Measurements from ENCODE around the gene CAMTA1.

Gene CAMTA1

GRCh38 chr1:7683521-7683920, 898.3 kb downstream of the CAMTA1 start:
- CTCF ChIA-PET, result interaction anchor here (6.6 kb wide), 1 partner anchor 15 kb away, joined by 36 read pairs; no protein-coding TSS in a partner anchor
- TF ChIP-seq BHLHE40 (IDR thresholded peaks at IDR 0.05; ENCODE audit: borderline replicate concordance), result no peak
- TF ChIP-seq ARNT (IDR thresholded peaks at IDR 0.05), result no peak
- TF ChIP-seq FOXA1 (IDR thresholded peaks at IDR 0.05), result no peak
- no peak for TF ChIP-seq TARDBP (IDR thresholded peaks at IDR 0.05)
- no peak for TF ChIP-seq FOXK2 (IDR thresholded peaks at IDR 0.05)
- no peak for TF ChIP-seq PKNOX1 (IDR thresholded peaks at IDR 0.05)
- TF ChIP-seq L3MBTL2 (conservative IDR thresholded peaks at IDR 0.05), result no peak
- TF ChIP-seq SUZ12 (IDR thresholded peaks at IDR 0.05), result no peak
- TF ChIP-seq LEF1 (IDR thresholded peaks at IDR 0.05; ENCODE audit: borderline replicate concordance), result no peak
- POLR2A ChIA-PET, result interaction anchor here (1.2 to 1.6 kb wide), 2 partner anchors 19 to 21 kb away, joined by 4 to 5 read pairs; no protein-coding TSS in a partner anchor
- DNase-seq (ENCODE audit: extremely low spot score), result no peak

- no peak for DNase-seq (ENCODE audit: extremely low spot score)
- ChIA-PET POLR2A (interaction anchor here (1.2 to 1.6 kb wide), 2 partner anchors 19 to 20 kb away, joined by 4 to 5 read pairs; no protein-coding TSS in a partner anchor), CTCF (interaction anchor here (6.6 kb wide), 1 partner anchor 15 kb away, joined by 36 read pairs; no protein-coding TSS in a partner anchor)
- TF ChIP-seq NFRKB (IDR thresholded peaks at IDR 0.05) (no peak), L3MBTL2 (conservative IDR thresholded peaks at IDR 0.05) (no peak), SP1 (IDR thresholded peaks at IDR 0.05) (no peak), ELF4 (IDR thresholded peaks at IDR 0.05) (no peak), CTBP1 (IDR thresholded peaks at IDR 0.05; ENCODE audit: borderline replicate concordance) (no peak), SUZ12 (IDR thresholded peaks at IDR 0.05) (no peak), TARDBP (IDR thresholded peaks at IDR 0.05) (no peak), FOXM1 (IDR thresholded peaks at IDR 0.05; ENCODE audit: borderline replicate concordance) (no peak), LEF1 (IDR thresholded peaks at IDR 0.05; ENCODE audit: borderline replicate concordance) (no peak), FOXK2 (IDR thresholded peaks at IDR 0.05) (no peak), FOXA1 (IDR thresholded peaks at IDR 0.05) (no peak), PKNOX1 (IDR thresholded peaks at IDR 0.05) (no peak), HDGF (IDR thresholded peaks at IDR 0.05; ENCODE audit: borderline replicate concordance) (no peak), BHLHE40 (IDR thresholded peaks at IDR 0.05; ENCODE audit: borderline replicate concordance) (no peak), ARNT (IDR thresholded peaks at IDR 0.05) (no peak), ZNF384 (IDR thresholded peaks at IDR 0.05) (no peak)
These were observed 898.9 kb downstream of the CAMTA1 start for GRCh38 chr1:7684132-7684531.

DNA sequence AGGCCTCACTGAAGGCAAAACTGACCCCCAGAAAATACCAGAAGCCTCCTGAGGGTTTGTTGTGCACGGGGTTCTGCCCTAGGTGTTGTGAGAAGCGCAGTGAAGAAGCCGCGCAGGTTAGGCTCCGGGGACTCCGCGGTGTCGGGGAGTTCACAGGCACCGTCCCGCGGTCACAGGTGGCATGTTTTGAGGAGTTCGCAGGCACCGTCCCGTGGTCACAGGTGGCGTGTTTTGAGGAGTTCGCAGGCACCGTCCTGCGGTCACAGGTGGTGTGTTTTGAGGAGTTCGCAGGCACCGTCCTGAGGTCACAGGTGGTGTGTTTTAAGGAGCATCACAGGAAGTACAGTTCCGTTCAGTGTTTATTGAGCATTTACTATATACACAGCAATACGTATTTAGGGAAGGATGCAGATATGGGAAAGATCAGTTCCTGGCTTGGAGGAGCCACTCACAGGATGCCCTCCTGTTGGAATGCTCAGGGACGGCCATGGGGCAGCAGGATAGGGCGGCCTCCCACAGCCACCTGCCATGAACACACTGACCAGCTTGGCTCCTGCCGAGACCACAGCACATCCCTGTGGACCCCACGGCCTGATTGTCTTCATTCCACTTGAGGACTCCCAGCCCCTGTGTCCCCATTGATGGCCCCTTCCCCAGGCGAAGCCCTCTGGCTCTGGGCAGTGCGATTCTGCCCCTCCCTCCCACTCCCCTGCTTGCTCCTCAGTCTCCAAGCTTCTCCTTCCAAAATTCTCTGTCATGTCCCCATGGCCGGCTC, 899.8 kb downstream of the CAMTA1 start:
- CTCF ChIA-PET, result no interaction called here
- TF ChIP-seq CTBP1 (IDR thresholded peaks at IDR 0.05; ENCODE audit: borderline replicate concordance) (no peak), TARDBP (IDR thresholded peaks at IDR 0.05) (no peak), ZNF384 (IDR thresholded peaks at IDR 0.05) (no peak), NFRKB (IDR thresholded peaks at IDR 0.05) (no peak), SP1 (IDR thresholded peaks at IDR 0.05) (no peak), BHLHE40 (IDR thresholded peaks at IDR 0.05; ENCODE audit: borderline replicate concordance) (no peak), ELF4 (IDR thresholded peaks at IDR 0.05) (no peak), PKNOX1 (IDR thresholded peaks at IDR 0.05) (no peak), FOXK2 (IDR thresholded peaks at IDR 0.05) (no peak), SUZ12 (IDR thresholded peaks at IDR 0.05) (no peak), ARNT (IDR thresholded peaks at IDR 0.05) (no peak), HDGF (IDR thresholded peaks at IDR 0.05; ENCODE audit: borderline replicate concordance) (no peak), FOXA1 (IDR thresholded peaks at IDR 0.05) (no peak), FOXM1 (IDR thresholded peaks at IDR 0.05; ENCODE audit: borderline replicate concordance) (no peak), LEF1 (IDR thresholded peaks at IDR 0.05; ENCODE audit: borderline replicate concordance) (no peak), L3MBTL2 (conservative IDR thresholded peaks at IDR 0.05) (no peak)
- POLR2A ChIA-PET, result no interaction called here
- DNase-seq (ENCODE audit: extremely low spot score), result no peak

DNA sequence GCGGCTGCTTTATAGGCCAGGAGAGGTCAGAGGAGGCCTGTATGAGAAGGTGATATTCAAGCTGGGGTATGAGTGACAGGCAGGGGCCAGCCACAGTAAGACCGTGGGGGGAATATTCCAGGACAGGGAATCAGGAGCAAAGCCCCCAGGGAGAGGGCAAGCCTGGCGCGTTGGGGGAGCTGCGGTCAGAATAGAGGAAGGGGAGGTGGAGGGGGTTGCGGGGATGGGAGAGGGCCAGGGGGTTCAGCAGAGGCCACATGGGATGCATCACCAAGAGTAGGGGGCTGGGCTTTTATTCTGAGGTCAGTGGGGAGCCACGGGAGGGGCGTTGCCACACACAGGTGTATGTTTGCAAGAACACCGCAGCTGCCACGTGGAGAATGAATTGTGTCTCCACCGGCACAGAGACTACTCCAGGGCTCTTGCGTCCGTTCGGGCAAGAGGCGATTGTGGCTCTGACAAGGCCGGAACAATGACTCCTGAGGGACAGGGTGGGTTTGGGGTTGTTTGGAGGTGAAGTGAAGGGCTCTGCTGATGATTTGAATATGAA, 901.1 kb downstream of the CAMTA1 start:
- no peak for DNase-seq (ENCODE audit: extremely low spot score)
- ChIA-PET CTCF (no interaction called here), POLR2A (no interaction called here)
- TF ChIP-seq FOXK2 (IDR thresholded peaks at IDR 0.05), result no peak
- TF ChIP-seq PKNOX1 (IDR thresholded peaks at IDR 0.05), result no peak
- no peak for TF ChIP-seq ELF4 (IDR thresholded peaks at IDR 0.05)
- no peak for TF ChIP-seq FOXA1 (IDR thresholded peaks at IDR 0.05)
- TF ChIP-seq LEF1 (IDR thresholded peaks at IDR 0.05; ENCODE audit: borderline replicate concordance), result no peak

GRCh38 chr1:7687411-7687810, 902.2 kb downstream of the CAMTA1 start:
- TF ChIP-seq CTBP1 (IDR thresholded peaks at IDR 0.05; ENCODE audit: borderline replicate concordance) (no peak), SUZ12 (IDR thresholded peaks at IDR 0.05) (no peak), SP1 (IDR thresholded peaks at IDR 0.05) (no peak), BHLHE40 (IDR thresholded peaks at IDR 0.05; ENCODE audit: borderline replicate concordance) (no peak), LEF1 (IDR thresholded peaks at IDR 0.05; ENCODE audit: borderline replicate concordance) (no peak), L3MBTL2 (conservative IDR thresholded peaks at IDR 0.05) (no peak), NFRKB (IDR thresholded peaks at IDR 0.05) (no peak), ELF4 (IDR thresholded peaks at IDR 0.05) (no peak)
- no peak for DNase-seq (ENCODE audit: extremely low spot score)
- ChIA-PET CTCF (no interaction called here), POLR2A (interaction anchor here (0.6 kb wide), 1 partner anchor 17 kb away, joined by 3 read pairs; no protein-coding TSS in a partner anchor)
